T47D (cell line): ENCODE data around the gene RPS3A.
A peak's percentile ranks its signal among the peaks of the same experiment; 100 is the strongest.
"Not testable (repeated sequence)": the region's sequence is repeated elsewhere in the genome, so short reads cannot be mapped to it uniquely, and the experiment has no call there.

ENCODE experiments used
- DNase-seq, 2 experiments: peaks; one replicate each; pipeline versions ENCODE4 v3.0.0 to v3.0.0-alpha.2; 2011 to 2012; ENCODE audit warnings: low read depth in 1 of 2, low spot score in 1 of 2
- JUND ChIP-seq: IDR thresholded peaks from 2 replicates; pipeline ENCODE4 v1.6.1; 2012; ENCODE audit warnings: low read depth
- in situ Hi-C: cut with HindIII; loops from 2 replicates; pipeline ENCODE4 v1.10.0; 2016; ENCODE audit warnings: low sequenced_read_pairs, low pct_unique_long_range_greater_than_20kb

The RPS3A gene

DNA sequence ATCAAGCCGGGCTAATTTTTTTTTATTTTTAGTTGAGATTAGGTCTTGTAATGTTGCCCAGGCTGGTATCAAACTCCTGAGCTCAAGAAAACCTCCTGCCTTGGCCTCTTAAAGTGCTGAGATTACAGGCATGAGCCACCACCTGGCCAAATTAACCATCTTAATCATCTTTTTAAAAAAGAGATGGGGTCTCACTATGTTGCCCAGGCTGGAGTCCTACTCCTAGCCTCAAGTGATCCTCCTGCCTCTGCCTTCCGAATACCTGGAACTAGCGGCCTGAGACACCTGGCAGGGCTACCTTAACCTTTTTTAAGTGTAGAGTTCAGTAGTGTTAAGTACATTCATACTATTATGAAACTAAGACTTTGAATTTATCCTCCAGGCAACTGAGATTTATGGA is 1.7 kb upstream of the RPS3A start:
- TF ChIP-seq JUND = no peak
- in situ Hi-C loops = no loop called here
- no peak for DNase-seq

DNA sequence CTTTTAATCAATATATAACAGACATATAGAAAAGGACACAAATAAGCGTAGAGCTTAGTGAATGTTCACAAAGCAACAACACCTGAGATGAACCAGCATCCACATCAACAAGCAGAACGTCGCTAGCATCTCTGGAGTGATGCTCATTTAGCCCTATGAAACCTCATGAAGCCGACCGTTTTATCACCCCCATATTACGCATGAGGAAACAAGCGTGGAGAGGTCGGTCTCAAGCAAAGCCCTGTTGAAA is 524 bp upstream of the RPS3A start:
- in situ Hi-C loops = no loop called here
- DNase-seq = no peak
- TF ChIP-seq JUND = no peak

GRCh38 chr4:151099976-151100417 is 569 bp downstream of the RPS3A start:
- in situ Hi-C loops = no loop called here
- DNase-seq = peak; percentile 3 to 24
- no peak for TF ChIP-seq JUND

DNA sequence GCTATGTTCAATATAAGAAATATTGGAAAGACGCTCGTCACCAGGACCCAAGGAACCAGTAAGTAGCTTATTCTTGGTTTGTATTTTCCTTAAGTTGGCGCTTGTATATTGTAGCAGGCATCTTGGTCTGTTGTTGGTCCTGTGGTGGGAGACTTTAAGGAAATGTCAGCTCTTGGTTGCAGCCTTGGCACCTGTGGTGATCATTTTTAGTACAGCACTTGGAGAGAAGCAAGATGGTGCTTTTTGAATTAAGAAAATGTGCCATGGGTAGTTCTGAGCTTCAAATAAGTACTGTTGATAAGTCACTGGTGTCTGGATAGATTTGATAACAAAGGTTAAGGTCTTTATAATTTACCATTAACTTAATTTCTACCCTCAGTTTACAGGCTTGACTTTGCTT is 1.1 kb downstream of the RPS3A start:
- no peak for TF ChIP-seq JUND
- DNase-seq = no peak
- in situ Hi-C loops = no loop called here

DNA sequence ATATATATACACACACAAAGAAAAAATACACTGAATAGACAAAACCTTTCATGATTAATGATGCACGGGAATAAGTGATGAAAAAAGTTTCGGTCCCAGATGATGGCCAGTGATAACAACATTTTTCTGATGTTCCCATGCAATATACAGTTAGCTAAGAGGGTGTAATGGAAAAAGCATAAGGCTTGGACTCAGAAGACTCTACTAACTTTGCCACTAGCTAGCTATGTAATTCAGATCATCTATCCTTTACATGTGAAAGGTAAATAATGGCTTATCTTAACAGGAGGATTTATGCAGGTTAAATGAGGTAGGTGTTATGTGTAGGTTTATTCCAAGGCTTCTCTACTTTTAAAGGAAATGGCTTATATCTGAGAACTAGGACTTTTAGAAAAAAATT is 4.3 kb downstream of the RPS3A start:
- in situ Hi-C loops = no loop called here
- no peak for DNase-seq
- no peak for TF ChIP-seq JUND

DNA sequence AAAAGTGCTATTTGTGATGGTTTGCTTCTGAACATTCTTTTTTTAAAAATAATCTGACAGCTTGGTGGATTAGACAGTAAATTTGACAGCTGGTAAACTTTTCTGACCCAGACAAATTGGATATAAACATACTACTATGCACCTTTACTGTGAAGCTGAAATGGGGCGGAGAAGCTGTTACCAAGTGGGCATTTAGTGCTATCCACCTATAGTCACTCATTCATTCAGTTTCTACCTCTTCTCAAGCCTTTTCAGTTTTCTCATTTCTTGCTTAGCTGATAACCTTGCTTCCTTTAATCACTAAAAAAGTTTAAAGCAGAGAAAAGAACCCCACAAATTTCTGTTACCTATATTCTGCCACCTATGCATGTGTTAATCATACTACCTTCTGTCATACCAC is 5.2 kb downstream of the RPS3A start:
- no peak for DNase-seq
- in situ Hi-C loops = no loop called here
- TF ChIP-seq JUND = no peak

GRCh38 chr4:151105454-151106032 is 6.1 kb downstream of the RPS3A start:
- TF ChIP-seq JUND = no peak
- in situ Hi-C loops = no loop called here
- DNase-seq = no peak

GRCh38 chr4:151107063-151107462 is 7.6 kb downstream of the RPS3A start:
- no peak for DNase-seq
- in situ Hi-C loops = no loop called here
- no peak for TF ChIP-seq JUND

DNA sequence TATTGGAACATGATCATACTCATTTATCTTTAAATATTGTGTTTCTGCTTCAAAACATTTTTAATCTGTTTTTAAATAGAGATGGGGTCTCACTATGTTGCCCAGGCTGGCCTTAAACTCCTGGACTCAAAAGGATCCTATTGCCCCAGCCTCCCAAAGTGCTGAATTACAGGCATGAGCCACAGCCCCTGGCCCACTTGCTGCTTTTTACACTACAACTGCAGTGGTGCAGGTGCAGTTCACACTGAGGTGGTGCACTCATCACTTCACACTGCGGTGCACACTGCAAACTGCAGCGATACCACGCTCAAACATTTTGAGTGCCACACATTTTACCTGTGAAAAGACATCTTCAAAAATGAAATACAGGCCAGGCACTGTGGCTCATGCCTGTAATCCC is 10.8 kb downstream of the RPS3A start:
- DNase-seq = no peak
- no peak for TF ChIP-seq JUND
- in situ Hi-C loops = no loop called here

DNA sequence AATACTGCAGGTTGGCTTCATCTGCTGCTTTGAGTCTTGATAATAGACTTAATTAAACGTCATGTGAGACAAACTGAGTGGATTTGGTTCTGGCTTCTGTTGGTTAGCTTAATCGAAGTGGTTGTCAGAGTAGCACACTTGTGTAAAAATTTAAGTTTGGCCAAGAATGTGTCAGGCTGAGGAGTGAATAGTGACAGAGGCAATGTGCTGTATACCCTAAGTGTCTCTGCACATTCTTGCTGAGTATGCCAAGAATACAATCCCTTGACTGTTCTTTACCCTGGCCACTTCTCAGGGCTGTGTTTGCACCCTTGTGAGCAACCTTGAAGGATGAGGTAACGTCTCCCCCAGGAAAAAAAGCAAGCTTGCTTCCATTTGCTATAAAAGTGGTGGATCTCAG is 14.9 kb downstream of the RPS3A start:
- no peak for DNase-seq
- TF ChIP-seq JUND = no peak
- in situ Hi-C loops = no loop called here

DNA sequence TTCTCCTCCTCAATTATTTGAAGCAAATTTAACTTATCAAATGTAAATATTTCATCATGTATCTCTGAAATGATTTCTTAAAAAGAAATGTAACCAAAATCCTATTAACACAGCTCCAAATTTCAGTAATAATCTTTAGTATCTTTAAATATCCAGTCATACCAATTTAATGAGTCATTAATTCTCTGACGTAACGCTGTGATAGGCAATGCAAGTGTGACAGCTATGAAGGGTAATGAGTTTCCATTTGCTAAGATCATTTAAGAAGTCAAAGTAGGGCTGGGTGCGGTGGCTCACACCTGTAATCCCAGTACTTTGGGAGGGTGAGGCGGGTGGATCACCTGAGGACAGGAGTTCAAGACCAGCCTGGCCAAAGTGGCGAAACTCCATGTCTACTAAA is 15.6 kb downstream of the RPS3A start:
- in situ Hi-C loops = no loop called here

DNA sequence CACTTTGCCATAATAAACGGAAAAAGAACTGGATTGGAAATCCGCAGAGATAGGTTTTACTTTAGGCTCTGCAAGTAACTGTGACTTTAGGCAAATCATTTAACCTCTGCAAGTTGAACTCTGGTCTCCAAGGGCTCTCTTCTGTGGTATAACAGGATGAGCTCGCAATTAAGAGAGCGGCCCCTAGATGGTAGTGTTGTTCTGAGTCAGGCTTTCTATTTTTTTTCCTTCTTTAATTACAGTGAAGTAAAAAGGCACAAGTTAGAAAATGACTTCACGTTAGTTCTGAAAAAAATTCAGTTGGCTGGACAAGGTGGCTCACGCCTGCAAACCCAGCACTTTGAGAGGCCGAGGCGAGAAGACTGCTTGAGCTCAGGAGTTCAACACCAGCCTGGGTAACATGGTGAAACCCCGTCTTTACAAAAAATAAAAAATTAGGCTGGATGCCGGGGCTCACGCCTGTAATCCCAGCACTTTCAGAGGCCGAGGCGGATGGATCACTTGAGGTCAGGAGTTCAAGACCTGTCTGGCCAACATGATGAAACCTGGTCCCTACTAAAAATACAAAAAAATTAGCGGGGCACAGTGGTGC is 18.0 kb downstream of the RPS3A start:
- in situ Hi-C loops = no loop called here
- peak; percentile 26 to 68 for DNase-seq
- no peak for TF ChIP-seq JUND

More for the DNA sequence above, 15.6 kb downstream of the RPS3A start:
- no peak for TF ChIP-seq JUND
- DNase-seq = no peak

DNA sequence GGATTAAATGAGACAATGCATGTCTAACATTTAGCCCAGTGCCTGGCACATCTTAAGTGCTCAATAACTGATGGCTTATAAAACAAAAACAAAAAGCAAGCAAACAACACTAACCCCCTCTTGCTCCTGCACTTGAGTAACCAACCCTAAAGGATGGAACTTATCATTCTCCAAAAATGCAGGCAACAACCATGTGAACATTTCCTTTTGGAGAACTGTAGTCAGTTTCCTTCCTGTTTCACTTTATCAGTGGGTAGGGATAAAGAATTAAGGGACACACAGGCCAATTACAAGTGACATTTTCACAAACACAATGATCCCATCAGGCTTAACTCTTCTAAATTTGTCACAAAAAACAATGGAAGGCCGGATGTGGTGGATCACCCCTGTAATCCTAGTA is 30.4 kb downstream of the RPS3A start:
- no peak for DNase-seq
- in situ Hi-C loops = no loop called here
- TF ChIP-seq JUND = no peak

DNA sequence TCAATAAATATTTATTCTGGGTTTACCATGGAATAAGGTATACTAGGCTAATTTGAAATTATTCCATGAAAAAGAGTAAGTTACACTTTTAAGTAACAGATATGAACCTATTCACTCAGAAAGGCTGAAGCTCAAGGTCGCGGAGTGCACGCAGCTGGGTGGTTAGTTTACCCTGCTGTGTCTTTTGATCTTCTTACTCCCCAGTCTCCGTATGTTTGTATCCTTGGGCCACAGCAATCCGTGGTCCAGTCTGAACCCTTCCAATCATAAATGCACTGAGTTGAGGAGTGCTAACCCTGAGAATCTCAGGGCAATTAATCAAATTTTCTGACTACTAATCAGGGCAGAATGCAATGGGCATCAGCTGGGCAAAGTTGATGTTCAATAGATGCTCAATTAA is 33.9 kb downstream of the RPS3A start:
- in situ Hi-C loops = no loop called here
- TF ChIP-seq JUND = no peak
- DNase-seq = no peak

DNA sequence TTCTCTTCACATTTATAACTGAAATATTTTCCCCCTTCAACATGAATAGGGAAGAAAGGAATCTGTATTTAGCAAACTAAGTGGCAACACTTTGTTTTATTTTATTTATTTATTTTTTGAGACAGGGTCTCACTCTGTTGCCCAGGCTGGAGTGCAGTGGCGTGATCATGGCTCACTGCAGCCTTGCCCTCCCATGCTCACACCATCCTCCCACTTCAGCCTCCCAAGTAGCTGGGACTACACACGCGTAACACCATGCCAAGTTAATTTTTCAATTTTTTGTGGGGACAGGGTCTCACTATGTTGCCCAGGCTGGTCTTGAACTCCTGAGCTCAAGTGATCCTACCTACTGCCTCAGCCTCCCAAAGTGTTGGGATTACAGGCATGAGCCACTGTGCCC is 36.6 kb downstream of the RPS3A start:
- DNase-seq, in situ Hi-C loops: not testable (repeated sequence)
